GM18909 (cell line): Measurements from ENCODE around the gene OR1A1.
"Not testable (repeated sequence)": the region's sequence is repeated elsewhere in the genome, so short reads cannot be mapped to it uniquely, and the experiment has no call there.

Experiments
- ATAC-seq: cut with Tn5 transposase; IDR thresholded peaks from one replicate; pipeline ENCODE4 v1.9.1; 2021; ENCODE audit warnings: mild to moderate bottlenecking; ENCODE audit not compliant: unreplicated experiment, poor library complexity

OR1A1 gene, protein sequence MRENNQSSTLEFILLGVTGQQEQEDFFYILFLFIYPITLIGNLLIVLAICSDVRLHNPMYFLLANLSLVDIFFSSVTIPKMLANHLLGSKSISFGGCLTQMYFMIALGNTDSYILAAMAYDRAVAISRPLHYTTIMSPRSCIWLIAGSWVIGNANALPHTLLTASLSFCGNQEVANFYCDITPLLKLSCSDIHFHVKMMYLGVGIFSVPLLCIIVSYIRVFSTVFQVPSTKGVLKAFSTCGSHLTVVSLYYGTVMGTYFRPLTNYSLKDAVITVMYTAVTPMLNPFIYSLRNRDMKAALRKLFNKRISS

DNA sequence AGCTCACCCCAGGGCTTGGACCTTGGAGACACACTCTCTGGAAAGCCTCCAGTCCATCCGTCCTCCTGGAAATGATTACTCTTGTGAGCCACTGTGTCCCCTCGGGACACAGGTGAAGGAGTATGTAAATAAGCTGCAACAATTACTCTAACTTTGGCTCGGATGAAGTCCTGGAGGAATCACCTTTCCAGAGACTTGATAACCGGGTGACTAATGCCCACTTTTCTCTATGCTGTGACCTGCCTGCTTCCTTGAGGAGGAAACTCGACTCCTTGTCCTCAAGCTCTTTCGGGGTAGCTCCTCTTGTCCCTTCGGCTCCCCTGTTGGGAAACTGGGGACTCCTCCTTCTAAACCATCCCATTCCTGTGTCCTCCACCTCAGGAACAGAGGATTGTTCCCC, at the start of gene OR1A1:
Gene OR1A1, plus strand, starts transcription at position 301 of the 400 bp plus-strand sequence. CDS start 7,954 bp downstream, outside the sequence.
- no peak for ATAC-seq

DNA sequence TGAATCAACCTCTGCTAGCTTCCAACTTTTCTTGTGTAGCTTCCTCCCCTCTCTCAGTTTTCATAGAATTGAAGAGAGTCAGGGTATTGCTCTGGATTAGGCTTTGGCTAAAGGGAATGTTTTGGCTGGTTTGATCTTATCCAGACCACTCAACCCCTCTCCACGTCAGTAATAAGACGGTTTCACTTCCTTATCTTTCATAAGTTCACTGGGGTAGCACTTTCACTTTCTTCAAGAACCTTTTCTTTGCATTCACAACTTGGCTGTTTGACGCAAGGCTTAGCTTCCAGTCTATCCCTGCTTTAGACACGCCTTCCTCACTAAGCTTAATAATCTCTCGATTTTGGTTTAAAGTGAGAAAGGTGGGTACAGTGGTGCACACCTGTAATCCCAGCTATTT, 39.9 kb upstream of the OR1A1 start:
- ATAC-seq = no peak

DNA sequence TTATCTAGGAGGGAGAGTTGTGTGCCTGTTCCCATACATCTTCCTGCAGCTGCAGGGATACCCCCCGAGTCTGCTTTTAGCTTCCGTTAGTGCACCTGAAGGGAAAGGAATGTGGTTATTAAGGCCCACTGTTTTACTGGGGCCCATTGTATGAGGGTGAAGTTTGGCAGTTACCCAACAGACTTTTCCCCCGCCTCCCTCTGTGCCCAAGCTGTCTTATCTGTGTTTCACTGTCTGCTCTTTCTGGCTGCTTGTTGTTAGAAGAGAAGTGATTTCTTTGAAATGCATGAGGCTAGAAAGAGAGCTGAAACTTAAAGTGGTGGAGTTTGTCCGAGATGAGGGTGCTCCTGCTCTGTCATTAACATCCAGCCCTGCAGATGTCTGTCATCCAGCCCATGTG, 17.5 kb upstream of the OR1A1 start:
- no peak for ATAC-seq

DNA sequence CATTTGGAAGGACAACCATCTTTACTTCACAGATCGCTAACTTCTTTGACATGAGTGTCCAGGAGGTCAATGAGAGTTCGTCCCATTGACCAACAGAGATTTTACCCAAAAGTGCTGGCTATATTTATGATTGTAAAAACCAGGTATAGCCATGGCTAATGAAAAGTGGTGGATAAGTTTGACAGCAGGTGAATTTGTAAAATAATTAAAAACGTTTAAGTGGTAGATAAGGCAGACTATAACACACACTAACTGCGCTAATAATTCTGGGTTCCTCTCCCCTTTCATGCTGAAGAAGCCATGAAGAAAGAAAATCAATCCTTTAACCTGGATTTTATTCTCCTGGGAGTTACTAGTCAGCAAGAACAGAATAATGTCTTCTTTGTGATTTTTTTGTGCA, 10.2 kb upstream of the OR1A1 start, which contains the start of gene OR1A2:
Gene OR1A2, plus strand, starts transcription at position 301 of the 400 bp plus-strand sequence. Its CDS starts 0 bp downstream, at position 301.
- ATAC-seq = no peak

DNA sequence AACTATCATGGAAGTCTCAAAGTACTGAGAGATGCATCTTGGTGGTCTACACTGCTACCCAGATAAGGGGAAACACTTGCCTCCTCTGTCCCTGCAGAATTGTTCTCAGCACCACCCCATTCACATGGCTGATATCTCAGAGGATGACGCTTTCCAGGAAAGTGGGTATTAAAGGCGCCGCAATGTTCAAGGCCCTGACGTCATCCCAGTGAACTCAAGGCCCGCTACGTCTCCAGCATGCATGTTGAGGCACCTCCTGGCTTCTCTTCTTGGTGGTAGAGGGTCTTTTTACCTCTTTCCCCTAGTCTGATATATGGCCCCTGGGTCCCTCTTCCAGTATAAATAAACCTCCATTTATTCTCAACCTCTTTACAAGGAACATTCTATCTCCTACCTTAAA, 1.0 kb downstream of the OR1A1 start:
- no peak for ATAC-seq

DNA sequence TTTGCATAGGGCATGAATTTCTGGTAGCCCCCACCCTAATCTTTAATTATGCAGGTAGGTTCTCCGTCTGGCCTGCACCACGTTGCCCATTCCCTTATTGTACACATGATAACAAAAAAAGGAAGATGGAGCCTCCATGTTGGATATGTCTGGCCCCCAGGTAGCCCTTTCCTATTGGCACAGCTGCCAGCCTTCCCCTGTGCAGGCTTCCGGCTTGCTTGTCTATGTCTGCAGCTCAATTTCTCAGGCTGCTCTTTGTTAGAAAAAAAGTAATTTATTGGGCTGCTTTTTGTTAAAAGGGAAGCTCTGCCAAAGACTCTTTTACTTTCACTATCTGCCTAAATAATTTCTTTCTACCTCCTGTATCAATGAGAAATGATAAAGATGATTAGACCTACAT, 5.5 kb downstream of the OR1A1 start:
- ATAC-seq = no peak

DNA sequence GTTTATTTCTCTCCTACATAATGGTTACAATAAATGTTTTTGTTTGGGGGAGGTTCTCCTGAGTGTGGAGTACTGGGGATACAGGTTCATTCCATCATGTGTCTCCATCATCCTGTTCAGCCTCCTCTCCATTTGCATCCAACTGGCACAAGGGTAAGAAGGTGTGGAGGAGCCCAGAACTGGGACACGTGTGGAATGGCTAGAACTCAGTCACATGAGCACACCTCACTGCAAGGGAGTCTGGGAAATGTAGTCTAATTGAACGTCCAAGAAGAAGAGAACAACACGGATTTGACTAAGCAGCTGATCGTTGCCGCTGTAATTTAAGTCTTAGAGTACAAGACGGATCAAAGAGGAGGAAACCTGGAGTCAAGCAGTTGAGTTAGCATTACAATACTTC, 6.1 kb downstream of the OR1A1 start:
- no peak for ATAC-seq

DNA sequence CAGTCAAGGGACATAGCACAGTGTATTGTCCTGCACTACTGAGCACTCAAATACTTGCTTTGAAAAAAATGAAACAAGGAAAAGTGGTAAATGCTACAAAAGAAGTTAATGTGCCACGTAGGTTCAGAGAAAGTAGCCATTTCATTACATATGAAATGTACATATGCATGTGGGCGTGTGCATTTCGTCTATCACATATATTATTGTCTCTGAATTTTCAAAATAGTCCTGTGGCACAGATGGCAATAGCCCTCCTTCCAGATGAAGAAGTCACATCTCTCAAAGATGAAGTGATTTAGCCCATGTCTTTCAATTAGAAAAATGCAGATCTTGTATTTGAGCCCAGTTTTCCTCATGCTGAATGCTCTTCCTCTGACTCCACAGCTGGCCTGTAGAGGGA, 12.5 kb downstream of the OR1A1 start:
- not testable (repeated sequence) for ATAC-seq

DNA sequence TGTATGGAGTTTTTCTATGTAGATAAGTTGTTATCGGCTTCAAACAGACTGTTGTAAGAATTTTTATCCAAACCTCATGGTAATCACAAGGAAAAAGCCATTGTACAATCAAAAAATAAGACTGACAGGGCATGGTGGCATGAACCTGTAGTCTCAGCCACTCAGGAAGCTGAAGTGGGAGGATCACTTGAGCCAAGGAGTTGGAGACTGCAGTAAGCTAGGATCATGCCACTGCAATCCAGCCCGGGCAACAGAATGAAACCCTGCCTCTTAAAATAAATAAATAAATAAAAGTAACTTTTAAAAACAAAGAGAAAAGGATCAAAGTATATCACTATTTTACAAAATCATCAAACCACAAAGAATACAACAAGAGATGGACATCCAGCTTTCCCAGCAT, 14.4 kb downstream of the OR1A1 start:
- no peak for ATAC-seq

DNA sequence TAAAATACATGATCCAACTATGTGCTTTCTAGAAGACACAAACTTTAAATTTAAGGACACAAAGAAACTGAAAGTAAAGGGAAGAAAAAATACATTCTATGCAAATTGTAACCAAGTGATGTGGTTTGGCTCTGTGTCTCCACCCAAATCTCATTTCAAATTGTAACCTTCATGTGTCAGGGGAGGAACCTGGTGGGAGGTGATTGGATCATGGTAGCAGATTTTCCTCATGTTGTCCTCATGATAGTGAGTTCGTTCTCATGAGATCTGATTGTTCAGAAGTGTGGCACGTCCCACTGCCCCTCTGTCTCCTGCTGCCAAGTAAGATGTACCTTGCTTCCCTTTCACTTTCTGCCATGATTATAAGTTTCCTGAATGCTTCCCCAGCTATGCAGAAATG, 15.0 kb downstream of the OR1A1 start:
- ATAC-seq = no peak

DNA sequence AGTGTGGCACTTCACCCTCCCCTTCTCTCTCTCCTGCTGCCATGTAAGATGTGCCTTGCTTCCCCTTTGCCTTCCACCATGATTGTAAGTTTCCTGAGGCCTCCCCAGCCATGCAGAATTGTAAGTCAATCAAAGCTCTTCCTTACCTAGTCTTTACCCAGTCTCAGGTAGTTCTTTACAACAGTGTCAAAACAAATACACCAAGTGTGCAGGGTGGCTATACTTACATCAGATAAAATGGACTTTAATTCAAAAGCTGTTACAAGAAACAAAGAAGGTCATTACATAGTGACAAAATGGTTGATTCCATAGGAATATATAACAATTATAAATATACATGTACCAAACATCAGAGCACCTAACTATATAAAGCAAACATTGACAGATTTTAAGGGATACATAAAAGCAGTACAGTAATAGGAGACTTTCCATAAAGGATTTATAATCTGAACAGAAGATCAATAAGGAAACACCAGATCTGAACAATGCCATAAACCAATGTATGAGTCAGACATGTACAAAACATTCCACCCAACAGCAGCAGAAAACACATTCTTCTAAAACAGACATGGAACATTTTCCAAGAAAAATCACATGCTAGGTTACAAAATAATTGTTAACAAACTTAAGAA, 17.4 kb downstream of the OR1A1 start:
- ATAC-seq = not testable (repeated sequence)

DNA sequence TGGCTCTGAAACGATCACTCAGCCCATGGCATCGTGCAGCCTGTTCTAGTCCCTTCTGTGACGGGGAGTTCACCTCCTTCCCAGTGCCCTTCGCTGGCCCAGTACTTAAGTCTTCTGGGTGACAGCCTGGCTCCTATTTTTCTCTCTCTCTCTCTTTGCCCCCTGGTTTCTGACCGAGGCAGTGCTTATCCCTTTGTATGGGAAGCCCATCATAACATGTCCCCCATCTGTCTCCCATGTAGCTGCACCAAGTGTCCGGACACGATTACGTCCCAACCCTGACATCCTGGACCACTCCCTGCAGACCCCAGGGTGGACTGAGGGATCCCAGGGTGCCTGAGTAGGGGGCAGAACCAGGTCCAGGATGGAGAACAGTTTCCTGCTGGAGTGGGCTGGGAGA, 24.8 kb downstream of the OR1A1 start:
- not testable (repeated sequence) for ATAC-seq

DNA sequence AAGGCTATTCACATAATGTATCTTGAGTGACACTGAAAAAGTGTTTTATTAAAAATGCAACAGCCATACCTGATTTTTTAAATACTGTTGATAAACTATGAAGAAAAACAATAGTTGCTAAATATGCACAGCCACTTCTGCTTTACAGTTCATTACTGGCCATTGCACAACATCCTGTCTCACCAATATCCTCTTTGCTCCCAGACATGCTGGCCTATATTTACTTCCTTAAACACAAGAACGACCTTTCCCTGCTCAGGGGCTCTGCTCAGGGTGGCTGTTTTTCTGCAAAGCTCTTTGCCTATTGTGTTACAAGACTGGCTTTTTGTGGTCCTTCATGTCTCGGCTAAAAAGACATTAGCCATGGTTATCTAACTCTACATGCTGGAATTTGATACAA, 31.2 kb downstream of the OR1A1 start:
- not testable (repeated sequence) for ATAC-seq

DNA sequence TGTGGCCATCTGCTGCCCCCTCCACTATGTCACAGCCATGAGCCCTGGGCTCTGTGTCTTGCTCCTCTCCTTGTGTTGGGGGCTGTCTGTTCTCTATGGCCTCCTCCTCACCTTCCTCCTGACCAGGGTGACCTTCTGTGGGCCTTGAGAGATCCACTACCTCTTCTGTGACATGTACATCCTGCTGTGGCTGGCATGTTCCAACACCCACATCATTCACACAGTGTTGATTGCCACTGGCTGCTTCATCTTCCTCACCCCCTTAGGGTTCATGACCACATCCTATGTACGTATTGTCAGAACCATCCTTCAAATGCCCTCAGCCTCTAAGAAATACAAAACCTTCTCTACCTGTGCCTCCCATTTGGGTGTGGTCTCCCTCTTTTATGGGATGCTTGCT, 33.6 kb downstream of the OR1A1 start:
- ATAC-seq = not testable (repeated sequence)

DNA sequence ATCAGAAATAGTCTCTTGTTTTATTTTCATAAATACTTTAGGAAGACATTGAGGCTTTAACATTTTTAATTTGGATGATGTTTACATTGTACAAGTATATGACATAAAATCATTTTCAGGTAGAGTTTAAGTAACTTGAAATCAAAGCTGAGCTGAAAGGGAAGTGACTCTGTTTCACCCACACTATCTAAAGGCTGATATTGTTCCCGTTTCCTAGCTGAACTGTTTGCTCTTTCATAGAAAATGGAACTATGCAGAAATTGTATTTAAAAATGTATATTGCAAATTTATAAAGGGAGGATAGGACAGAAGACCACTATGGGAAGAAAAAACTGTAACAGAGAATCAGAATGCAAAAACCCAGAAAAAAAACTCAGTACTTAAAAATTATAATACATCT, 37.4 kb downstream of the OR1A1 start:
- not testable (repeated sequence) for ATAC-seq

DNA sequence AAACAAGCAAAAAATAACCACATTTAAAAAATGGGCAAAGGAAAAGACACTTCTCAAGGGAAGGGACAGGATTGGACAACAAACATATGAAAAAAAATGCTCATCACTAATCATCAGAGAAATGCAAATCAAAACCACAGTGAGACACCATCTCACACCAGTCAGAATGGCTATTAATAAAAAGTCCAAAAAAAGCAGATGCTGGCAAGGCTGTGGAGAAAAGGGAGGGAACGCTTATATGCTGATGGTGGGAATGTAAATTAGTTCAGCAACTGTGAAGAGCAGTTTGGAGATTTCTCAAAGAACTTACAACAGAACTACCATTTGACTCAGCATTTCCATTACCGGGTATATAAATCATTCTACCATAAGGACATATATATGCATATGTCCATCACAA, 41.5 kb downstream of the OR1A1 start:
- ATAC-seq = not testable (repeated sequence)

DNA sequence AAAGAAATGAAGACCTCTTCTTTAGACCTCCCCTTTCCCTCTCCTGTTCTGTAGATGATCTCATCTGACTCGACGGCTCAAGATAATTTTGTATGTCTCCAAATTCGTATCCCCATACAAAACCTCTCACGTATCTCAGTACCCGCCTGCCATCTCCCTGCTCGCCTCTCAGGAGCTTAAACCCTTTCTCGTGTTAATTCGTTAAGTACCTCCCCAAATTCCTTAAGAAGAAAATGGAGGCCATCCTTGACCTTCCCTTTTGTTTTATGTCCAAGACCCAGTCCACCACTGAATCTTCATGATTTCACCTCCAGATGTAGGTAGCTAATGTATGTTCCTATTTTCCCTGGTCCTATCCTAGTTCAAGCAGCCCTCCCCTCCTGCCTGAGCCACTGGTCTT, 49.1 kb downstream of the OR1A1 start:
- ATAC-seq = no peak

DNA sequence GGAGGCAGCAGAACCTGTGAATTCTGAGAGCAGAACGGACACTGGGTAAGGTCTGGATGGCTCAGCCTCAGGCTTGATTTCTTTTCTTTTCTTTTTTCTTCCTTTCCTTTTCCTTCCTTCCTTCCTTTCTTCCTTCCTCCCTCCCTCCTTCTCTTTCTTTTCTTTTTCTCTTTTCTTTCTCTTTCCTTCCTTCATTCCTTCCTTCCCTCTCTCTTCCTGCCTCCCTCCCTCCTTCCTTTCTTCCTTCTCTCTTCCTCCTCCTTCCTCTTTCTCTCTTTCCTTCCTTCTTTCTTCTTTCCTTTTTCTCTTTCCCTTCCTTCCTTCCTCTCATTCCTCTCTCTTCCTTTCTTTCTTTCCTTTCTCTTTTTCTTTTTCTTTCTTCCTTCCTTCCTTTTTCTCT, 52.7 kb downstream of the OR1A1 start:
- ATAC-seq = no peak

DNA sequence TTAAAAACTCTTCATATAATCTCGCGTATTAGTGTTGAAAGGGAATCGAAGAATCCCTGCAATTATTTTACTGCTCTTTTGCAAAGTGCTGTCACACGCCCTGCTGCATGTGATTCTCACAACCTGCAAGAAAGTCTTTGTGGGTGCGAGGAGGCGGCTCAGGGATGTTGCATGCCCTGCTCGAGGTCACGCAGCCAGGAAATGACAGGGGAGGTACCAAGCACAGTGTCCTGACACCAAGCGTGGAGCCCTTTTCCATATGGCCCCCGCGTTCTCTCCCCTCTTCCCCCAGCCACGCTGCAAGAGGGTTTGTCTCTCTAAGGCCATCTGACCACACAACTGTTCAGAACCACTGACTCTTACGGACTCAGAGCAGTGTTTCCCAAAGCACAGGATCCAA, 53.1 kb downstream of the OR1A1 start:
- no peak for ATAC-seq
